OCI-LY1 (cell line): ENCODE results near the gene IGSF8.

Experiments used
- H2AFZ ChIP-seq: fragments of 200-600 bp; sonication (generic), shearing (Covaris generic); 2 replicates; pipeline ENCODE4 v1.6.0; 2014; ENCODE audit warnings: antibody characterized with exemption, mild to moderate bottlenecking, low read length
- H3F3A ChIP-seq: fragments of 200-600 bp; sonication (generic), shearing (Covaris generic); 2 replicates; pipeline ENCODE4 v1.6.0; 2014; ENCODE audit warnings: mild to moderate bottlenecking, antibody characterized with exemption, low read length, moderate library complexity; ENCODE audit not compliant: insufficient read depth
- H3K27ac ChIP-seq: fragments of 200-600 bp; sonication (generic); 2 replicates; pipeline ENCODE4 v1.5.1; 2014; ENCODE audit warnings: low read length, mixed run types, mild to moderate bottlenecking, low read depth; ENCODE audit not compliant: poor library complexity, severe bottlenecking
- H3K27me3 ChIP-seq: fragments of 200-600 bp; sonication (generic); 2 replicates; pipeline ENCODE4 v1.6.0; 2014; ENCODE audit warnings: antibody characterized with exemption, mild to moderate bottlenecking, low read length, moderate library complexity; ENCODE audit not compliant: insufficient read depth
- H3K36me3 ChIP-seq: fragments of 200-600 bp; sonication (generic); 2 replicates; pipeline ENCODE4 v1.6.1; 2014; ENCODE audit warnings: mild to moderate bottlenecking, antibody characterized with exemption, low read length, moderate library complexity, mixed read lengths; ENCODE audit not compliant: insufficient read depth
- H3K4me1 ChIP-seq: fragments of 200-600 bp; sonication (generic); 2 replicates; pipeline ENCODE4 v1.5.1; 2014; ENCODE audit warnings: mild to moderate bottlenecking, low read length, moderate library complexity; ENCODE audit not compliant: insufficient read depth, severe bottlenecking
- H3K4me2 ChIP-seq: fragments of 200-600 bp; sonication (generic), shearing (Covaris generic); 2 replicates; pipeline ENCODE4 v1.6.1; 2014; ENCODE audit warnings: low read length
- H3K4me3 ChIP-seq: fragments of 200-600 bp; sonication (generic); 2 replicates; pipeline ENCODE4 v1.5.1; 2014; ENCODE audit warnings: low read length, low read depth, mild to moderate bottlenecking, mixed read lengths; ENCODE audit not compliant: poor library complexity, severe bottlenecking
- H3K79me2 ChIP-seq: fragments of 200-600 bp; shearing (Covaris generic); 2 replicates; pipeline ENCODE4 v1.6.1; 2016; ENCODE audit warnings: mixed run types, low read length, mixed read lengths; ENCODE audit not compliant: insufficient read depth
- H3K9ac ChIP-seq: fragments of 200-600 bp; sonication (generic), shearing (Covaris generic); 2 replicates; pipeline ENCODE4 v1.6.1; 2014; ENCODE audit warnings: mild to moderate bottlenecking, low read length, mixed read lengths
- H3K9me2 ChIP-seq: fragments of 200-600 bp; sonication (generic), shearing (Covaris generic); 2 replicates; pipeline ENCODE4 v1.6.1; 2014; ENCODE audit warnings: low read depth, mild to moderate bottlenecking, low read length, mixed read lengths
- H3K9me3 ChIP-seq: fragments of 200-600 bp; shearing (Covaris generic); 2 replicates; pipeline ENCODE4 v1.6.1; 2014; ENCODE audit warnings: low read length, mixed read lengths
- H4K20me1 ChIP-seq: fragments of 200-600 bp; sonication (generic), shearing (Covaris generic); 2 replicates; pipeline ENCODE4 v1.6.0; 2016; ENCODE audit warnings: mild to moderate bottlenecking, low read length; ENCODE audit not compliant: insufficient read depth
- CTCF ChIP-seq: fragments of 200-600 bp; sonication (generic), shearing (Covaris generic); IDR thresholded peaks from 2 replicates; pipeline ENCODE4 v1.5.1; 2017; ENCODE audit warnings: mild to moderate bottlenecking, antibody characterized with exemption, low read length, moderate library complexity, mixed read lengths
- EZH2 ChIP-seq: fragments of 200-600 bp; sonication (generic), shearing (Covaris generic); IDR thresholded peaks from 2 replicates; pipeline ENCODE4 v1.8.0; 2017; ENCODE audit warnings: borderline replicate concordance, mixed run types, mild to moderate bottlenecking, antibody characterized with exemption, low read length, moderate library complexity, mixed read lengths

The IGSF8 gene

GRCh38 chr1:160089883-160090282 is 8.5 kb downstream of the IGSF8 start:
- Histone ChIP-seq H3K36me3 (peaks cover 14% of the 10 kb centered on the region), H3F3A (no peaks in the 10 kb centered on the region), H3K4me1 (no peaks in the 10 kb centered on the region), H4K20me1 (no peaks in the 10 kb centered on the region), H3K9me3 (no peaks in the 10 kb centered on the region), H2AFZ (no peak overlapping the region), H3K79me2 (no peaks in the 10 kb centered on the region), H3K4me2 (no peak overlapping the region), H3K27me3 (no peaks in the 10 kb centered on the region), H3K9me2 (no peaks in the 10 kb centered on the region), H3K4me3 (no peak overlapping the region), H3K27ac (no peak overlapping the region), H3K9ac (no peak overlapping the region)
- no peak for TF ChIP-seq EZH2
- no peak for TF ChIP-seq CTCF

- Histone ChIP-seq H3K27ac (no peak overlapping the region), H3K4me1 (no peaks in the 10 kb centered on the region), H3K9me3 (no peaks in the 10 kb centered on the region), H3F3A (no peaks in the 10 kb centered on the region), H2AFZ (no peak overlapping the region), H3K4me3 (no peak overlapping the region), H3K9ac (no peak overlapping the region), H3K36me3 (peaks cover 10% of the 10 kb centered on the region), H3K9me2 (no peaks in the 10 kb centered on the region), H3K79me2 (no peaks in the 10 kb centered on the region), H4K20me1 (no peaks in the 10 kb centered on the region), H3K27me3 (no peaks in the 10 kb centered on the region), H3K4me2 (no peak overlapping the region)
- TF ChIP-seq CTCF: no peak
- no peak for TF ChIP-seq EZH2
These were observed 11.2 kb downstream of the IGSF8 start for GRCh38 chr1:160087118-160087662.

- Histone ChIP-seq H3K36me3 (peaks cover 6% of the 10 kb centered on the region; the same call in 1 of the 2 replicates), H3K9ac (no peak overlapping the region)
These were observed 11.9 kb downstream of the IGSF8 start for GRCh38 chr1:160086456-160086892.

More at GRCh38 chr1:160086456-160086892, 11.9 kb downstream of the IGSF8 start:
- H3K27me3 ChIP-seq: no peaks in the 10 kb centered on the region
- no peaks in the 10 kb centered on the region for H3F3A ChIP-seq
- no peaks in the 10 kb centered on the region for H3K79me2 ChIP-seq
- H3K4me2 ChIP-seq: no peak overlapping the region
- H3K4me3 ChIP-seq: no peak overlapping the region
- TF ChIP-seq CTCF (no peak), EZH2 (no peak)
- no peak overlapping the region for H2AFZ ChIP-seq
- H3K4me1 ChIP-seq: no peaks in the 10 kb centered on the region
- H4K20me1 ChIP-seq: no peaks in the 10 kb centered on the region
- no peak overlapping the region for H3K27ac ChIP-seq
- no peaks in the 10 kb centered on the region for H3K9me2 ChIP-seq
- no peaks in the 10 kb centered on the region for H3K9me3 ChIP-seq
